ENCODE results near the gene RBM34. TPM values are rescaled to one million over a fixed set of nuclear protein-coding genes. Genes with fewer than 3 reads are reported as not detected.
A peak's percentile ranks its signal among the peaks of the same experiment; 100 is the strongest.

The RBM34 gene
- total RNA-seq, 1 donor from 2014 or later = 129 TPM

DNA sequence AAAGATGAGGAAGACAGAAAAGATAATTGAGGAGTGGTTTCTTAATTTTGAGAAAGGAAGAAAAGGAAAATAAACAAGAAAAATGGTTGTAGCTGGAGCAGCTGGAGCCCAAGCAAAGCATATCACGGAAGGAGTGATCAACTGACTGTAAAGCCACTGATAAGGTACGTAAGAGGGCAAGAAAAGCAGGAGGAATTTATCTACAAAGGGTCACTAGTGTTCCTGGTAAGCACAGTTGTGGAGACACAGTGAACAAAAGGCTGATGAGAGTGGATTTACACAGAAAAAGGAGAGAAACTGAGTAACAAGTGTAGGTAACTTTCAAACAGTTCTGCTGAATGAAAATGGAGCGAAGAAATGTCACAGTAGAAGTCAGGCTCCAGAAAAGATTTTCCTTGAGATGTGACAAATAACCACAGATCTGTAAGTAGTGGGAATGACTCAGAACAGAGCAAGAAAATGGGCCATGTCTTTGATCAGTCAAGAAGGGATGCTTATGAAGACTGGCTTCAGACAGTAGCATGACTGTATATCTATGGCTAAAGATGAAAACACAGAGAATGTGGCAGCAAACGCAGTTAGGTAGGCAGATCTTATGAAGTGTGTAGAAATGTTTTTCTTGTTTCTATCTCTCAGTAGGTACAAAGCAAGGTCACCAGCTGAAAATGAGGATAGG, 45.6 kb upstream of the RBM34 start:
- Histone ChIP-seq H3K27ac (ENCODE audit: low read depth, low read length) (no peak overlapping the region), H3K4me2 (ENCODE audit: low read length) (no peak overlapping the region), H3K9me3 (ENCODE audit: insufficient read depth, low read depth, low read length) (no peaks in the 10 kb centered on the region), H3K9ac (ENCODE audit: low read length) (no peak overlapping the region), H3K79me2 (ENCODE audit: insufficient read depth, low read length) (peaks cover 6% of the 10 kb centered on the region), H3K4me3 (ENCODE audit: insufficient read depth, low read depth, low read length) (no peak overlapping the region), H3K4me1 (ENCODE audit: insufficient read depth, low read length) (peaks cover 3% of the 10 kb centered on the region), H3K36me3 (ENCODE audit: insufficient read depth, low read length) (peaks cover 7% of the 10 kb centered on the region), H2AFZ (ENCODE audit: low read depth, low read length) (no peak overlapping the region), H4K20me1 (ENCODE audit: insufficient read depth, low read length) (peaks cover 12% of the 10 kb centered on the region), H3K27me3 (ENCODE audit: insufficient read depth, low read length) (no peaks in the 10 kb centered on the region)
- Mint-ChIP-seq H3K9me3 (ENCODE audit: unreplicated experiment) (no peaks in the 10 kb centered on the region), H3K27ac (ENCODE audit: unreplicated experiment) (peak overlapping the region; percentile 35), H3K4me3 (ENCODE audit: unreplicated experiment) (no peak overlapping the region), H3K27me3 (ENCODE audit: low read depth, unreplicated experiment) (no peaks in the 10 kb centered on the region), H3K36me3 (ENCODE audit: low read depth, unreplicated experiment) (peaks cover 5% of the 10 kb centered on the region), H3K4me1 (ENCODE audit: low read depth, unreplicated experiment) (peaks cover 8% of the 10 kb centered on the region)
- DNase-seq (ENCODE audit: low read depth) (peak; percentile 41), FAIRE-seq (peak; percentile 49)
- no peak for TF ChIP-seq EZH2 (IDR thresholded peaks at IDR 0.05; ENCODE audit: insufficient read depth, low read length)
- TF ChIP-seq, protein P1, sequence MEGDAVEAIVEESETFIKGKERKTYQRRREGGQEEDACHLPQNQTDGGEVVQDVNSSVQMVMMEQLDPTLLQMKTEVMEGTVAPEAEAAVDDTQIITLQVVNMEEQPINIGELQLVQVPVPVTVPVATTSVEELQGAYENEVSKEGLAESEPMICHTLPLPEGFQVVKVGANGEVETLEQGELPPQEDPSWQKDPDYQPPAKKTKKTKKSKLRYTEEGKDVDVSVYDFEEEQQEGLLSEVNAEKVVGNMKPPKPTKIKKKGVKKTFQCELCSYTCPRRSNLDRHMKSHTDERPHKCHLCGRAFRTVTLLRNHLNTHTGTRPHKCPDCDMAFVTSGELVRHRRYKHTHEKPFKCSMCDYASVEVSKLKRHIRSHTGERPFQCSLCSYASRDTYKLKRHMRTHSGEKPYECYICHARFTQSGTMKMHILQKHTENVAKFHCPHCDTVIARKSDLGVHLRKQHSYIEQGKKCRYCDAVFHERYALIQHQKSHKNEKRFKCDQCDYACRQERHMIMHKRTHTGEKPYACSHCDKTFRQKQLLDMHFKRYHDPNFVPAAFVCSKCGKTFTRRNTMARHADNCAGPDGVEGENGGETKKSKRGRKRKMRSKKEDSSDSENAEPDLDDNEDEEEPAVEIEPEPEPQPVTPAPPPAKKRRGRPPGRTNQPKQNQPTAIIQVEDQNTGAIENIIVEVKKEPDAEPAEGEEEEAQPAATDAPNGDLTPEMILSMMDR (IDR thresholded peaks at IDR 0.05; ENCODE audit: insufficient read depth, low read depth, low read length) = no peak

DNA sequence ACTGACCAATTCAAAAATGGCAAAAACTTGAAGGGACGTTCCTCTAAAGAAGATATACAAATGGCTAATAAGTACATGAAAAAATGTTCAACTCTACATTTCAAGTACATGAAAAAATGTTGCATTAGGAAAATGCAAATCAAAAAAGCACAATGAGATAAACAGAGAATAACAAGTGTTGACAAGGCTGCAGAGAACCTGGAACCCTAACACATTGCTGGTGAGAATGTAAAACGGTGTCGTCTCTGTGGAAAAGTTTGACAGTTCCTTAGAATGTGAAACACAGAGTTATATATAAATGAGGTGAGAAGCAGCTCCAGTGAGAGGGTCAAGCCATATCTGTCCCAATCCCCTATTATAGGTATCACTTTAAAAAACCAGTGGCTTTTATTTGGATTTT, 44.6 kb upstream of the RBM34 start:
- no peaks in the 10 kb centered on the region for H3K27me3 Mint-ChIP-seq (ENCODE audit: low read depth, unreplicated experiment)
- H3K79me2 ChIP-seq (ENCODE audit: insufficient read depth, low read length) = peaks cover 6% of the 10 kb centered on the region

More for the DNA sequence above, 44.6 kb upstream of the RBM34 start:
- no peak overlapping the region for H3K4me2 ChIP-seq (ENCODE audit: low read length)
- TF ChIP-seq, protein P1 (IDR thresholded peaks at IDR 0.05; ENCODE audit: insufficient read depth, low read depth, low read length) = no peak
- no peak for TF ChIP-seq EZH2 (IDR thresholded peaks at IDR 0.05; ENCODE audit: insufficient read depth, low read length)
- Mint-ChIP-seq H3K4me1 (ENCODE audit: low read depth, unreplicated experiment) (peaks cover 8% of the 10 kb centered on the region), H3K4me3 (ENCODE audit: unreplicated experiment) (no peak overlapping the region), H3K9me3 (ENCODE audit: unreplicated experiment) (no peaks in the 10 kb centered on the region), H3K36me3 (ENCODE audit: low read depth, unreplicated experiment) (peaks cover 3% of the 10 kb centered on the region), H3K27ac (ENCODE audit: unreplicated experiment) (no peak overlapping the region)
- no peak for DNase-seq (ENCODE audit: low read depth)
- peaks cover 3% of the 10 kb centered on the region for H3K4me1 ChIP-seq (ENCODE audit: insufficient read depth, low read length)
- H3K4me3 ChIP-seq (ENCODE audit: insufficient read depth, low read depth, low read length) = no peak overlapping the region
- H3K27ac ChIP-seq (ENCODE audit: low read depth, low read length) = no peak overlapping the region
- H3K36me3 ChIP-seq (ENCODE audit: insufficient read depth, low read length) = peaks cover 7% of the 10 kb centered on the region
- no peaks in the 10 kb centered on the region for H3K9me3 ChIP-seq (ENCODE audit: insufficient read depth, low read depth, low read length)
- no peak overlapping the region for H3K9ac ChIP-seq (ENCODE audit: low read length)
- no peak for FAIRE-seq
- peaks cover 8% of the 10 kb centered on the region for H4K20me1 ChIP-seq (ENCODE audit: insufficient read depth, low read length)
- H2AFZ ChIP-seq (ENCODE audit: low read depth, low read length) = no peak overlapping the region
- H3K27me3 ChIP-seq (ENCODE audit: insufficient read depth, low read length) = no peaks in the 10 kb centered on the region

Data from astrocyte (in vitro differentiated cells and primary cell).